HEK293T (cell line): ENCODE results near the gene MGAM2.

Source experiments
- ARNT ChIP-seq: fragments of 450-650 bp; IDR thresholded peaks from 2 replicates; pipeline ENCODE4 v1.6.1; 2017; ENCODE audit warnings: mild to moderate bottlenecking
- FOXK2 ChIP-seq: fragments of 450-650 bp; IDR thresholded peaks from 2 replicates; pipeline ENCODE4 v1.6.1; 2016; ENCODE audit warnings: mild to moderate bottlenecking
- L3MBTL2 ChIP-seq: fragments of 450-650 bp; conservative IDR thresholded peaks from 2 replicates; pipeline ENCODE4 v1.6.1; 2016; ENCODE audit warnings: mild to moderate bottlenecking
- LEF1 ChIP-seq: fragments of 450-650 bp; IDR thresholded peaks from 2 replicates; pipeline ENCODE4 v1.6.1; 2017; ENCODE audit warnings: mild to moderate bottlenecking, borderline replicate concordance
- SP1 ChIP-seq: fragments of 450-650 bp; IDR thresholded peaks from 2 replicates; pipeline ENCODE4 v1.6.1; 2017
- SUZ12 ChIP-seq: fragments of 450-650 bp; IDR thresholded peaks from 2 replicates; pipeline ENCODE4 v1.6.1; 2016; ENCODE audit warnings: mild to moderate bottlenecking
- TF ChIP-seq, protein P1 (sequence below): fragments of 450-650 bp; IDR thresholded peaks from 2 replicates; pipeline ENCODE4 v1.6.1; 2016

- TF ChIP-seq, protein P1, sequence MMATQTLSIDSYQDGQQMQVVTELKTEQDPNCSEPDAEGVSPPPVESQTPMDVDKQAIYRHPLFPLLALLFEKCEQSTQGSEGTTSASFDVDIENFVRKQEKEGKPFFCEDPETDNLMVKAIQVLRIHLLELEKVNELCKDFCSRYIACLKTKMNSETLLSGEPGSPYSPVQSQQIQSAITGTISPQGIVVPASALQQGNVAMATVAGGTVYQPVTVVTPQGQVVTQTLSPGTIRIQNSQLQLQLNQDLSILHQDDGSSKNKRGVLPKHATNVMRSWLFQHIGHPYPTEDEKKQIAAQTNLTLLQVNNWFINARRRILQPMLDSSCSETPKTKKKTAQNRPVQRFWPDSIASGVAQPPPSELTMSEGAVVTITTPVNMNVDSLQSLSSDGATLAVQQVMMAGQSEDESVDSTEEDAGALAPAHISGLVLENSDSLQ, result no peak
- TF ChIP-seq LEF1 (no peak), SP1 (no peak), L3MBTL2 (no peak), ARNT (no peak), FOXK2 (no peak), SUZ12 (no peak)
These were observed 82.7 kb downstream of the MGAM2 start for GRCh38 chr7:142194201-142194600.
